HepG2 (cell line): ENCODE measurements around the gene FTHL17. TPM values are rescaled to one million over a fixed set of nuclear protein-coding genes. Genes with fewer than 3 reads are reported as not detected.

Experiments used
- ATAC-seq: fragments of 200-7000 bp; cut with Tn5 transposase; 3 replicates; pipeline ENCODE4 v1.9.1; 2020; ENCODE audit warnings: mild to moderate bottlenecking, moderate library complexity
- BruUV-seq: library from RNA; stranded (reverse); fragments of 400-500 nt; replicated peaks from 2 replicates; lab custom pipeline; 2021; lab: Mats Ljungman, UMichigan
- CTCF ChIA-PET: fragments of 300-600 bp; formaldehyde crosslinking; extraction: SDS; loops from one replicate; lab custom pipeline; 2021; ENCODE audit warnings: low total read pairs, inconsistent platforms, low intra/inter-chr PET ratio; lab: Yijun Ruan, JAX
- POLR2A ChIA-PET: fragments of 350-600 bp; sonication (Branson Sonifier 250); formaldehyde crosslinking; loops from one replicate; lab custom pipeline; 2020; ENCODE audit warnings: antibody characterized with exemption, inconsistent platforms; lab: Yijun Ruan, JAX
- DNase-seq: peaks from one replicate; pipeline ENCODE4 v3.0.0-alpha.2; 2015; ENCODE audit warnings: low spot score
- FAIRE-seq: peaks from 3 replicates; lab custom pipeline; 2011; peaks lifted over from hg19 to GRCh38; lab: Jason Lieb, UNC
- H2AFZ ChIP-seq: one replicate; pipeline ENCODE4 v1.6.1; 2011; ENCODE audit warnings: low read length, inconsistent platforms
- H3K27ac ChIP-seq: fragments of 300-600 bp; 3 replicates; pipeline ENCODE4 v1.8.0; 2011; ENCODE audit warnings: mixed run types, mild to moderate bottlenecking, mixed read lengths, low read length, inconsistent platforms; ENCODE audit not compliant: insufficient read depth; ENCODE audit errors: extremely low read length
- H3K27me3 ChIP-seq, 2 experiments: fragments of 200-600 bp in 1 of 2; 2 replicates in 1 of 2; 3 replicates in 1 of 2; pipeline versions ENCODE4 v1.6.0 to v1.8.0; 2011; ENCODE audit warnings: low read length in 2 of 2, mild to moderate bottlenecking in 2 of 2, moderate library complexity in 2 of 2, inconsistent platforms in 1 of 2; ENCODE audit not compliant: insufficient read depth in 2 of 2, control insufficient read depth in 1 of 2
- H3K36me3 ChIP-seq, 2 experiments: fragments of 200-600 bp in 1 of 2; replicated peaks in 1 of 2; 2 replicates in 1 of 2; 3 replicates in 1 of 2; pipeline versions ENCODE4 v1.5.1 to v1.8.0; 2011; ENCODE audit warnings: low read length in 2 of 2, inconsistent platforms in 1 of 2; ENCODE audit not compliant: insufficient read depth in 2 of 2, control insufficient read depth in 1 of 2
- H3K4me1 ChIP-seq: 2 replicates; pipeline ENCODE4 v1.5.1; 2012; ENCODE audit warnings: low read length, inconsistent platforms; ENCODE audit not compliant: insufficient read depth
- H3K4me2 ChIP-seq: 2 replicates; pipeline ENCODE4 v1.6.0; 2011; ENCODE audit warnings: low read depth, low read length, inconsistent platforms
- H3K4me3 ChIP-seq, 3 experiments: fragments of 200-600 bp in 1 of 3; sonication (generic), shearing (Covaris generic) in 1 of 3; replicated peaks in 1 of 3; 2 replicates each; pipeline ENCODE4 v1.5.1; 2011 to 2016; ENCODE audit warnings: low read length in 3 of 3, inconsistent platforms in 2 of 3, low read depth in 2 of 3, mild to moderate bottlenecking in 2 of 3, control low read depth in 1 of 3, mixed read lengths in 1 of 3; ENCODE audit not compliant: insufficient read depth in 1 of 3
- H3K79me2 ChIP-seq: one replicate; pipeline ENCODE4 v1.6.1; 2011; ENCODE audit warnings: low read length, inconsistent platforms; ENCODE audit not compliant: insufficient read depth
- H3K9ac ChIP-seq: 2 replicates; pipeline ENCODE4 v1.6.0; 2011; ENCODE audit warnings: mild to moderate bottlenecking, low read depth, low read length, inconsistent platforms; ENCODE audit not compliant: insufficient read depth
- H3K9me3 ChIP-seq: 2 replicates; pipeline ENCODE4 v1.5.1; 2012; ENCODE audit warnings: mild to moderate bottlenecking, low read length
- H4K20me1 ChIP-seq: 2 replicates; pipeline ENCODE4 v1.6.0; 2011; ENCODE audit warnings: inconsistent platforms, mild to moderate bottlenecking, low read length, moderate library complexity; ENCODE audit not compliant: insufficient read depth
- MAFF ChIP-seq: IDR thresholded peaks from 2 replicates; pipeline ENCODE4 v1.6.1; 2011; ENCODE audit warnings: low read depth, low read length, improper control_type of control experiment
- MAFK ChIP-seq, 2 experiments: IDR thresholded peaks in 1 of 2; conservative IDR thresholded peaks in 1 of 2; 2 replicates each; pipeline ENCODE4 v1.6.1; 2011; ENCODE audit warnings: improper control_type of control experiment in 2 of 2, low read length in 2 of 2
- RAD21 ChIP-seq: fragments of 450-650 bp; formaldehyde crosslinking; IDR thresholded peaks from 2 replicates; pipeline ENCODE4 v1.5.0; 2020; ENCODE audit warnings: mild to moderate bottlenecking
- SMC3 ChIP-seq: IDR thresholded peaks from 2 replicates; pipeline ENCODE4 v1.6.1; 2011; ENCODE audit warnings: low read length, improper control_type of control experiment
- ZNF292 ChIP-seq: sonication (generic); formaldehyde crosslinking; IDR thresholded peaks from 2 replicates; pipeline ENCODE4 v1.8.1; 2022; ENCODE audit warnings: mild to moderate bottlenecking, low read depth, missing genetic modification reagents, borderline replicate concordance
- WGBS: methylation state at CpG from one replicate; pipeline ENCODE4 v1.1.6; 2017; ENCODE audit warnings: low lambda C conversion rate; 5-methylcytosine and 5-hydroxymethylcytosine counted together
- in situ Hi-C: cut with HindIII; loops from 2 replicates; pipeline ENCODE4 v1.10.0; 2017; ENCODE audit warnings: low pct_unique_long_range_greater_than_20kb; ENCODE audit not compliant: extremely low pct_ligation_motif_present
- intact Hi-C: fragments of 100-400 bp; cut with micrococcal nuclease; formaldehyde crosslinking; loops from one replicate; pipeline ENCODE4 v1.10.0; 2022; ENCODE audit not compliant: unreplicated experiment
- polyA plus RNA-seq, 8 experiments: library from polyadenylated mRNA; depleted of rRNA in 3 of 8; stranded (reverse) in 7 of 8; unstranded in 1 of 8; fragments of >200 nt; fragmentation: Illumina TruSeq in 4 of 8; extraction: Trizol in 4 of 8; gene quantifications; 2 replicates each; pipeline versions ENCODE4 v1.2.1 to v1.2.3, GENCODE V29; 2011 to 2016; ENCODE audit warnings: low read depth in 4 of 8, missing spikeins in 1 of 8, mixed read lengths in 1 of 8; ENCODE audit not compliant: insufficient read depth in 1 of 8
- total RNA-seq, 5 experiments: library from RNA; depleted of rRNA; stranded (reverse); fragments of >200 nt; fragmentation: Illumina TruSeq; extraction: Trizol; gene quantifications; 2 replicates each; pipeline ENCODE4 v1.2.3, GENCODE V29; 2016; ENCODE audit warnings: low read depth in 1 of 5
- TF ChIP-seq, protein P1 (sequence below): sonication (generic); formaldehyde crosslinking; IDR thresholded peaks from 2 replicates; pipeline ENCODE4 v1.5.1; 2020; ENCODE audit warnings: mild to moderate bottlenecking, missing genetic modification reagents, borderline replicate concordance
- TF ChIP-seq, protein P2 (sequence below): sonication (generic); formaldehyde crosslinking; IDR thresholded peaks from 2 replicates; pipeline ENCODE4 v1.5.0; 2020; ENCODE audit warnings: mild to moderate bottlenecking, missing genetic modification reagents, moderate library complexity
- TF ChIP-seq, protein P3 (sequence below): IDR thresholded peaks from 2 replicates; pipeline ENCODE4 v1.6.1; 2012; ENCODE audit warnings: inconsistent platforms

FTHL17 gene
- total and polyA plus RNA-seq, 2 of the 13 experiments (the other 11 are each of a cell fraction or from before 2014, with no cell fraction given), result not detected

DNA sequence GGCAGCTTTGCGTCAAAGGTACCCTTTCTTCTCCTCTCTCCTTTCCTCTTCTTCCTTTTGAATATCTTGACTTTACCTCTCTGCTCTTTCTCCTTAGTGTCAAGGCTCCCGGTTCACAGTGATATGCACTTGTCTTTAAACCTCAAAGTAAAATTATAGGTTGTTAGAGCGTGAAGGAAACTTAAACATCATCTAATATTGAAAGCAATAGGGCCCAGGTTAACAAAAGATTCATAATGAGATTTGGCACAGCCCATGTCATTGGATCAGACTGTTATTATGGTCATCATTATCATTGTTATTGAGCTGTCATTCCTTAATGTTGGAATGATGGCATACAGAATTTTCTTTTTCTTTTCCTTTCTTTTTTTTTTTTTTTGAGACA is 32.5 kb downstream of the FTHL17 start:
- in situ Hi-C loops, result loop anchor here (5.0 to 10.0 kb wide), 2 partner anchors 255 to 618 kb away; no protein-coding TSS in a partner anchor
- POLR2A ChIA-PET, result no interaction called here

DNA sequence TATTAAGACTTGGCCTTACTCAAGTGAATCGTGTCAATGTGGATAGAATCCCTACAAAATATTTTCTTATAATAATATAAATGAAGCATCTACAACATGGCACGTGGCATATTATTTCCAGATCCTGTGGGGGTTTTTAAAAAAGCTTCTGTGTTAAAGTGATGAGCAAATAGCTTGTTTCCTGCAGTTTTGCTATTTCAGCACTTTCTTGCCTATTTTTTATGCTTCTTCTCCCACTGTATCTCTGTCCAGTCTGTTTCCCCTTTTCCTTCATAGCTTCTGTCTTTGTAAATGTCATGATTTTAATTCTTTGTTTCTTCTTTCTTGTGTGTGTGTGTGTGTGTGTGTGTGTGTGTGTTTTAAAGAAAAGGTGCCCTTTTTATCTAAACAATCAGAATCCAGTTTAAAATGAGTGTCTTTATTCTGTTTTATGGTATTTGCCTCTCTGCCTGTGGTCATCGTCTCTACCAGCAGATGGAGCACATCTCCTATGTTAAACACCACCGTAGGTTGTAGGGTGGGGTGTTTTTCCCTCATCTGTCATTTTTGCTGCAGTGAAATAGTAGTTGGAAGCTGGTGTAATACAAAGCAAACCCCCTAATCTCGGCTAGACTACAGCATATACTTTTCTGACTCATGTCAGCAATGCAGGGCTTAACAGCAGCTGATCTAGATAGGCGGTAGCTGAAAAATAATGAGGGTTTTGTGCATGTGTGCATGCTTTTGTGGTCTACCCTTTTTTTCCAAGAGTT is 33.1 kb downstream of the FTHL17 start:
- DNase-seq (peak; percentile 16), ATAC-seq (peak; percentile 78), FAIRE-seq (peak; percentile 95)
- Histone ChIP-seq H3K36me3 (no peaks in the 10 kb centered on the region), H2AFZ (no peak overlapping the region), H3K27me3 (no peaks in the 10 kb centered on the region), H3K4me1 (no peaks in the 10 kb centered on the region), H3K79me2 (no peaks in the 10 kb centered on the region), H3K9ac (no peak overlapping the region), H3K4me2 (no peak overlapping the region), H3K27ac (no peak overlapping the region), H3K9me3 (no peaks in the 10 kb centered on the region), H3K4me3 (no peak overlapping the region), H4K20me1 (no peaks in the 10 kb centered on the region)
- ChIA-PET CTCF (interaction anchor here (0.8 to 1.6 kb wide), 3 partner anchors 255 to 619 kb away, joined by 3 to 6 read pairs (median 5); no protein-coding TSS in a partner anchor), POLR2A (no interaction called here)
- in situ Hi-C loops, result loop anchor here (5.0 to 10.0 kb wide), 2 partner anchors 256 to 619 kb away; no protein-coding TSS in a partner anchor
- 3% methylated on average over 5 of the region's 6 CpGs for WGBS
- BruUV-seq, result no TSS peak
- intact Hi-C loops, result loop anchor here (1.0 to 5.0 kb wide), 3 partner anchors 176 to 620 kb away; no protein-coding TSS in a partner anchor
- TF ChIP-seq SMC3, result peak; percentile 50
- TF ChIP-seq MAFF, result peak; percentile 50; the same call in 1 of the 2 replicates
- peak; percentile 40 to 55; a peak in 3 of 4 replicates for TF ChIP-seq MAFK (conservative IDR thresholded peaks at IDR 0.05 in 1 of 2, IDR thresholded peaks at IDR 0.05 in 1 of 2; ENCODE audit: low read length in 2 of 2)
- 0 out of 2 replicates have a peak, but pooled peaks have one; percentile 18 for TF ChIP-seq RAD21 (CRISPR knock-in tag)
- TF ChIP-seq, protein P1, sequence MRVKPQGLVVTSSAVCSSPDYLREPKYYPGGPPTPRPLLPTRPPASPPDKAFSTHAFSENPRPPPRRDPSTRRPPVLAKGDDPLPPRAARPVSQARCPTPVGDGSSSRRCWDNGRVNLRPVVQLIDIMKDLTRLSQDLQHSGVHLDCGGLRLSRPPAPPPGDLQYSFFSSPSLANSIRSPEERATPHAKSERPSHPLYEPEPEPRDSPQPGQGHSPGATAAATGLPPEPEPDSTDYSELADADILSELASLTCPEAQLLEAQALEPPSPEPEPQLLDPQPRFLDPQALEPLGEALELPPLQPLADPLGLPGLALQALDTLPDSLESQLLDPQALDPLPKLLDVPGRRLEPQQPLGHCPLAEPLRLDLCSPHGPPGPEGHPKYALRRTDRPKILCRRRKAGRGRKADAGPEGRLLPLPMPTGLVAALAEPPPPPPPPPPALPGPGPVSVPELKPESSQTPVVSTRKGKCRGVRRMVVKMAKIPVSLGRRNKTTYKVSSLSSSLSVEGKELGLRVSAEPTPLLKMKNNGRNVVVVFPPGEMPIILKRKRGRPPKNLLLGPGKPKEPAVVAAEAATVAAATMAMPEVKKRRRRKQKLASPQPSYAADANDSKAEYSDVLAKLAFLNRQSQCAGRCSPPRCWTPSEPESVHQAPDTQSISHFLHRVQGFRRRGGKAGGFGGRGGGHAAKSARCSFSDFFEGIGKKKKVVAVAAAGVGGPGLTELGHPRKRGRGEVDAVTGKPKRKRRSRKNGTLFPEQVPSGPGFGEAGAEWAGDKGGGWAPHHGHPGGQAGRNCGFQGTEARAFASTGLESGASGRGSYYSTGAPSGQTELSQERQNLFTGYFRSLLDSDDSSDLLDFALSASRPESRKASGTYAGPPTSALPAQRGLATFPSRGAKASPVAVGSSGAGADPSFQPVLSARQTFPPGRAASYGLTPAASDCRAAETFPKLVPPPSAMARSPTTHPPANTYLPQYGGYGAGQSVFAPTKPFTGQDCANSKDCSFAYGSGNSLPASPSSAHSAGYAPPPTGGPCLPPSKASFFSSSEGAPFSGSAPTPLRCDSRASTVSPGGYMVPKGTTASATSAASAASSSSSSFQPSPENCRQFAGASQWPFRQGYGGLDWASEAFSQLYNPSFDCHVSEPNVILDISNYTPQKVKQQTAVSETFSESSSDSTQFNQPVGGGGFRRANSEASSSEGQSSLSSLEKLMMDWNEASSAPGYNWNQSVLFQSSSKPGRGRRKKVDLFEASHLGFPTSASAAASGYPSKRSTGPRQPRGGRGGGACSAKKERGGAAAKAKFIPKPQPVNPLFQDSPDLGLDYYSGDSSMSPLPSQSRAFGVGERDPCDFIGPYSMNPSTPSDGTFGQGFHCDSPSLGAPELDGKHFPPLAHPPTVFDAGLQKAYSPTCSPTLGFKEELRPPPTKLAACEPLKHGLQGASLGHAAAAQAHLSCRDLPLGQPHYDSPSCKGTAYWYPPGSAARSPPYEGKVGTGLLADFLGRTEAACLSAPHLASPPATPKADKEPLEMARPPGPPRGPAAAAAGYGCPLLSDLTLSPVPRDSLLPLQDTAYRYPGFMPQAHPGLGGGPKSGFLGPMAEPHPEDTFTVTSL (CRISPR knock-in tag), result no peak
- TF ChIP-seq, protein P2, sequence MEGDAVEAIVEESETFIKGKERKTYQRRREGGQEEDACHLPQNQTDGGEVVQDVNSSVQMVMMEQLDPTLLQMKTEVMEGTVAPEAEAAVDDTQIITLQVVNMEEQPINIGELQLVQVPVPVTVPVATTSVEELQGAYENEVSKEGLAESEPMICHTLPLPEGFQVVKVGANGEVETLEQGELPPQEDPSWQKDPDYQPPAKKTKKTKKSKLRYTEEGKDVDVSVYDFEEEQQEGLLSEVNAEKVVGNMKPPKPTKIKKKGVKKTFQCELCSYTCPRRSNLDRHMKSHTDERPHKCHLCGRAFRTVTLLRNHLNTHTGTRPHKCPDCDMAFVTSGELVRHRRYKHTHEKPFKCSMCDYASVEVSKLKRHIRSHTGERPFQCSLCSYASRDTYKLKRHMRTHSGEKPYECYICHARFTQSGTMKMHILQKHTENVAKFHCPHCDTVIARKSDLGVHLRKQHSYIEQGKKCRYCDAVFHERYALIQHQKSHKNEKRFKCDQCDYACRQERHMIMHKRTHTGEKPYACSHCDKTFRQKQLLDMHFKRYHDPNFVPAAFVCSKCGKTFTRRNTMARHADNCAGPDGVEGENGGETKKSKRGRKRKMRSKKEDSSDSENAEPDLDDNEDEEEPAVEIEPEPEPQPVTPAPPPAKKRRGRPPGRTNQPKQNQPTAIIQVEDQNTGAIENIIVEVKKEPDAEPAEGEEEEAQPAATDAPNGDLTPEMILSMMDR (CRISPR knock-in tag), result peak; percentile 74

More for the DNA sequence above, 32.5 kb downstream of the FTHL17 start:
- Histone ChIP-seq H3K9me3 (no peaks in the 10 kb centered on the region), H3K27ac (no peak overlapping the region), H4K20me1 (no peaks in the 10 kb centered on the region), H3K4me1 (no peaks in the 10 kb centered on the region), H3K4me2 (no peak overlapping the region)
- DNase-seq (no peak), ATAC-seq (no peak)
- CTCF ChIA-PET, result interaction anchor here (0.8 to 1.6 kb wide), 3 partner anchors 254 to 619 kb away, joined by 3 to 6 read pairs (median 5); no protein-coding TSS in a partner anchor
- intact Hi-C loops, result loop anchor here (1.0 to 5.0 kb wide), 3 partner anchors 175 to 619 kb away; no protein-coding TSS in a partner anchor
- 68% methylated on average over 3 of the region's 3 CpGs for WGBS
- no peak for TF ChIP-seq ZNF292 (CRISPR knock-in tag)
- TF ChIP-seq, protein P3, sequence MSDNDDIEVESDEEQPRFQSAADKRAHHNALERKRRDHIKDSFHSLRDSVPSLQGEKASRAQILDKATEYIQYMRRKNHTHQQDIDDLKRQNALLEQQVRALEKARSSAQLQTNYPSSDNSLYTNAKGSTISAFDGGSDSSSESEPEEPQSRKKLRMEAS, result no peak
- TF ChIP-seq, all 625 proteins: peak for 0
- Histone ChIP-seq H3K79me2 (no peaks in the 10 kb centered on the region), H3K36me3 (no peaks in the 10 kb centered on the region), H3K27me3 (no peaks in the 10 kb centered on the region), H3K4me3 (no peak overlapping the region), H2AFZ (no peak overlapping the region), H3K9ac (no peak overlapping the region)
- no TSS peak for BruUV-seq
- no peak for FAIRE-seq
